ENCODE measurements around the gene POLE. TPM values are rescaled to one million over a fixed set of nuclear protein-coding genes. Genes with fewer than 3 reads are reported as not detected.

The POLE gene
- total and polyA plus RNA-seq, 10 of the 15 experiments (the other 5 are each of a cell fraction or from before 2014, with no cell fraction given): 2.3 to 103 (median 37.1) TPM

DNA sequence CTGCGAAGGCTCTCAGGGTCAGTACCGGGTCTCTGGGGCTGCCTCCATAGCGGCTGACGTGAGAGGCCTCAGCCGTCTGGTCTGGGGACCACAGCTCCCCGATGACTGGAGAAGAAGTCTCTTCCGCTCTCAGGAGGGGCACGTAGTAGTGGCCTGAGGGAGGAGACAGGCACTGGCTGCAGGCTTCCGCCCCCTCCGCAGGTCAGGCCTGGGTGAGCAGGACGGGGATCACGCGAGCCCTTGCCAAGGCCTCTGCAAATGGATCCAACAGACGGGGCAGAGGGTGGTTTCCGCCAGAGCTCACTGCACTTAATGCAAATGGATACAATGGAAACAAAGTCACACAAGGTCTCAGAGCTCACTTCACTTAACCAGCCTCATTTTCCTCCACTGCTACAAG is 49.8 kb upstream of the POLE start (continued):
- no peak for TF ChIP-seq SKIL (IDR thresholded peaks at IDR 0.05; ENCODE audit: low read depth, poor library complexity, severe bottlenecking)

DNA sequence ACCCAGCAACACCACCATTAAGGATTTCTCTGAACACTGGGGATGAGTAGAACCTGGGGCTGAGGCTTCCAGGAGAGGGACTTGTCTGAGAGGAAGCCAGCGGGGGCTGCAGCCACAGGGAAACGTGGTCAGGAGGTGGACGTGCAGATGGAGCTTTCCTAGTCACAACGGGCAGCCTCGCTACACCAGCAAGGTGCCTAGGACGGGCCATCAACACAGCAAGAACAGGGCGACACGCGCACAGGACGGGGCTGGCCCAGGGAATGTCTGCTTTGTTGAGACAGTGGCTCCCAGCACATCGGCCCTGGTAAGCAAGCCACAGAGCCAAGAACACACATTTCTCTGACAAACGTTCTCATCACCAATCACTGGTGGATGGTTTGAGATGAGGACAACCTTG is 49.2 kb upstream of the POLE start:
- no peak overlapping the region for H3K4me3 ChIP-seq
- in situ Hi-C loops (cut with MboI): no loop called here
- no TSS peak for BruUV-seq (replicated peaks)
- no peak overlapping the region for H2AFZ ChIP-seq (ENCODE audit: control insufficient read depth, low read depth, low read length)
- H4K20me1 ChIP-seq (ENCODE audit: control insufficient read depth, insufficient read depth): no peaks in the 10 kb centered on the region
- peaks cover 36 to 41% of the 10 kb centered on the region in 2 experiments for H3K36me3 ChIP-seq (ENCODE audit: control insufficient read depth in 2 of 2, insufficient read depth in 2 of 2, low read length in 1 of 2)
- 86% methylated on average over 12 of the region's 12 CpGs for WGBS (ENCODE audit: insufficient coverage, insufficient replicate concordance, low lambda C conversion rate, missing lambda C conversion rate)
- no peak for ATAC-seq
- H3K4me1 ChIP-seq (ENCODE audit: control insufficient read depth, insufficient read depth, low read length): no peaks in the 10 kb centered on the region
- no peaks in the 10 kb centered on the region for H3K27me3 ChIP-seq (replicated peaks in 1 of 2; ENCODE audit: control insufficient read depth in 2 of 2, insufficient read depth in 2 of 2, low read length in 1 of 2)
- ChIA-PET CTCF (interaction anchor here (0.7 kb wide), 1 partner anchor 91 kb away, joined by 3 read pairs; no protein-coding TSS in a partner anchor), POLR2A (no interaction called here), RAD21 (ENCODE audit: unreplicated experiment) (no interaction called here), SMC1A (ENCODE audit: uncharacterized antibody, unreplicated experiment) (no interaction called here)
- no peak overlapping the region for H3K27ac ChIP-seq (ENCODE audit: control insufficient read depth, insufficient read depth)
- DNase-seq (ENCODE audit: low read depth, low spot score): no peak
- TF ChIP-seq SREBF2 (IDR thresholded peaks at IDR 0.05; ENCODE audit: low read length) (no peak), CBX3 (IDR thresholded peaks at IDR 0.05; ENCODE audit: borderline replicate concordance, low read depth) (no peak), YBX1 (IDR thresholded peaks at IDR 0.05) (no peak), ZZZ3 (IDR thresholded peaks at IDR 0.05; ENCODE audit: control insufficient read depth, insufficient read length, low read depth) (no peak), POLR2AphosphoS2 (IDR thresholded peaks at IDR 0.05; ENCODE audit: low read depth, low read length) (no peak), HCFC1 (IDR thresholded peaks at IDR 0.05; ENCODE audit: low read length) (no peak), CHD2 (IDR thresholded peaks at IDR 0.05; ENCODE audit: borderline replicate concordance, low read depth, low read length) (no peak)
- no peak overlapping the region for H3K9ac ChIP-seq (ENCODE audit: control insufficient read depth, insufficient read depth, low read length)
- no peaks in the 10 kb centered on the region for H3K79me2 ChIP-seq (ENCODE audit: control insufficient read depth, insufficient read depth, low read length)
- no peaks in the 10 kb centered on the region for H3K9me3 ChIP-seq (replicated peaks; ENCODE audit: control insufficient read depth, insufficient read depth, low read length)
- intact Hi-C loops (cut with micrococcal nuclease; ENCODE audit: unreplicated experiment): no loop called here
- FAIRE-seq: no peak
- no peak overlapping the region for H3K4me2 ChIP-seq (ENCODE audit: control insufficient read depth, insufficient read depth)

All from GM12878 (cell line).